Upper lobe of left lung (tissue), 4 donors: ENCODE data around the gene CYP2C18.

Experiments
- EP300 ChIP-seq, 4 donors: sonication (generic); formaldehyde crosslinking; IDR thresholded peaks; one replicate each; pipeline ENCODE4 v1.5.1; 2017; ENCODE audit warnings: antibody characterized with exemption in 4 of 4, control low read depth in 2 of 4
- POLR2A ChIP-seq, 4 donors: fragments of 450-650 bp; IDR thresholded peaks; one replicate each; pipeline ENCODE4 v1.5.1; 2016 to 2017; ENCODE audit warnings: antibody characterized with exemption in 4 of 4, mild to moderate bottlenecking in 2 of 4
- POLR2AphosphoS5 ChIP-seq, 2 donors: sonication (generic); formaldehyde crosslinking; IDR thresholded peaks; one replicate each; pipeline ENCODE4 v1.5.1; 2017; ENCODE audit warnings: antibody characterized with exemption in 2 of 2
- TF ChIP-seq, protein P1 (sequence below), 6 experiments: fragments of 450-650 bp in 4 of 6; fragments of 200-600 bp in 2 of 6; sonication (generic) in 2 of 6; IDR thresholded peaks; one replicate each; pipeline ENCODE4 v1.5.1; 2016 to 2019; ENCODE audit warnings: antibody characterized with exemption in 6 of 6

DNA sequence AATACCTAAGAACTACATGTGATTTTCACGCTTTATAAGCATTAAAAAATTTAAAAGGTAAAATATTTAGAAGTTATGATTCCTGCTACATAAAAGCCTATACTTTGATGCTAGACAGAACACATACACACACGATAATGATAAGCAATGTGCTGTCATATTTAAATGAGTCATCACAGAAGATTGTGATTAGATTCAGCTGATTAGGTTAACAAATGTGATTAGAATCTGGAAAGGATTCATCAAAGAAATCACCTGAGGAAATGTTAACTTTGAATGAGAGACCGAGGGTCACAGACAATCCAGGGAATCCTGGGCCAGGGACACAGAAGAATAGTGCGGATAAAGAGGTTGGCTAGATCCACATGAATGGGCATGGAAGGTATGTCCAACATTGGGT is 42.0 kb upstream of the CYP2C18 start:
- TF ChIP-seq, protein P1, sequence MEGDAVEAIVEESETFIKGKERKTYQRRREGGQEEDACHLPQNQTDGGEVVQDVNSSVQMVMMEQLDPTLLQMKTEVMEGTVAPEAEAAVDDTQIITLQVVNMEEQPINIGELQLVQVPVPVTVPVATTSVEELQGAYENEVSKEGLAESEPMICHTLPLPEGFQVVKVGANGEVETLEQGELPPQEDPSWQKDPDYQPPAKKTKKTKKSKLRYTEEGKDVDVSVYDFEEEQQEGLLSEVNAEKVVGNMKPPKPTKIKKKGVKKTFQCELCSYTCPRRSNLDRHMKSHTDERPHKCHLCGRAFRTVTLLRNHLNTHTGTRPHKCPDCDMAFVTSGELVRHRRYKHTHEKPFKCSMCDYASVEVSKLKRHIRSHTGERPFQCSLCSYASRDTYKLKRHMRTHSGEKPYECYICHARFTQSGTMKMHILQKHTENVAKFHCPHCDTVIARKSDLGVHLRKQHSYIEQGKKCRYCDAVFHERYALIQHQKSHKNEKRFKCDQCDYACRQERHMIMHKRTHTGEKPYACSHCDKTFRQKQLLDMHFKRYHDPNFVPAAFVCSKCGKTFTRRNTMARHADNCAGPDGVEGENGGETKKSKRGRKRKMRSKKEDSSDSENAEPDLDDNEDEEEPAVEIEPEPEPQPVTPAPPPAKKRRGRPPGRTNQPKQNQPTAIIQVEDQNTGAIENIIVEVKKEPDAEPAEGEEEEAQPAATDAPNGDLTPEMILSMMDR (IDR thresholded peaks at IDR 0.05): no peak
- TF ChIP-seq POLR2A (IDR thresholded peaks at IDR 0.05) (no peak), POLR2AphosphoS5 (IDR thresholded peaks at IDR 0.05) (no peak), EP300 (IDR thresholded peaks at IDR 0.05) (no peak)
